GM23338 (cell line): ENCODE results near the gene PANK1. TPM values are rescaled to one million over a fixed set of nuclear protein-coding genes. Genes with fewer than 3 reads are reported as not detected.

ENCODE experiments used
- ATAC-seq: fragments of 200-7000 bp; cut with Tn5 transposase; 3 replicates; pipeline ENCODE4 v1.9.1; 2020
- DNase-seq: peaks from one replicate; pipeline ENCODE4 v3.0.0-alpha.2; 2015; ENCODE audit warnings: low spot score
- H2AFZ ChIP-seq: fragments of 200-600 bp; sonication (generic); 2 replicates; pipeline ENCODE4 v1.8.0; 2016; ENCODE audit warnings: antibody characterized with exemption, mild to moderate bottlenecking, moderate library complexity
- H3F3A ChIP-seq: fragments of 200-600 bp; sonication (generic); replicated peaks from 2 replicates; pipeline ENCODE4 v1.8.0; 2017; ENCODE audit warnings: antibody characterized with exemption, mixed run types, low read depth
- H3K27ac ChIP-seq: fragments of 200-600 bp; sonication (generic); 2 replicates; pipeline ENCODE4 v1.6.1; 2016; ENCODE audit warnings: low read depth
- H3K27me3 ChIP-seq: fragments of 200-600 bp; sonication (generic); 2 replicates; pipeline ENCODE4 v1.8.0; 2016; ENCODE audit warnings: mild to moderate bottlenecking, mixed run types, moderate library complexity; ENCODE audit not compliant: insufficient read depth
- H3K36me3 ChIP-seq: fragments of 200-600 bp; sonication (generic); 2 replicates; pipeline ENCODE4 v1.8.0; 2016; ENCODE audit warnings: mild to moderate bottlenecking; ENCODE audit not compliant: insufficient read depth
- H3K4me1 ChIP-seq: fragments of 200-600 bp; sonication (generic); 2 replicates; pipeline ENCODE4 v1.8.0; 2016; ENCODE audit warnings: mild to moderate bottlenecking, moderate library complexity; ENCODE audit not compliant: insufficient read depth
- H3K4me2 ChIP-seq: fragments of 200-600 bp; sonication (generic); 2 replicates; pipeline ENCODE4 v1.7.1; 2017; ENCODE audit warnings: mixed run types
- H3K4me3 ChIP-seq: fragments of 200-600 bp; sonication (generic); 2 replicates; pipeline ENCODE4 v1.6.1; 2016; ENCODE audit warnings: mixed run types
- H3K79me2 ChIP-seq: fragments of 200-600 bp; sonication (generic); replicated peaks from 2 replicates; pipeline ENCODE4 v1.8.0; 2017; ENCODE audit warnings: mild to moderate bottlenecking; ENCODE audit not compliant: insufficient read depth
- H3K9me2 ChIP-seq: fragments of 200-600 bp; sonication (generic); 2 replicates; pipeline ENCODE4 v1.8.0; 2017; ENCODE audit not compliant: insufficient read depth
- H4K20me1 ChIP-seq: fragments of 200-600 bp; sonication (generic); replicated peaks from 2 replicates; pipeline ENCODE4 v1.8.0; 2017; ENCODE audit warnings: mild to moderate bottlenecking; ENCODE audit not compliant: insufficient read depth
- H3K27ac Mint-ChIP-seq: 2 replicates; pipeline ENCODE4 v1.8.0; 2020; ENCODE audit warnings: inconsistent platforms, mild to moderate bottlenecking, moderate library complexity, mixed read lengths
- H3K27me3 Mint-ChIP-seq: 3 replicates; pipeline ENCODE4 v1.8.0; 2022; ENCODE audit warnings: low read depth, mild to moderate bottlenecking, moderate library complexity, mixed read lengths, inconsistent platforms; ENCODE audit not compliant: insufficient read depth, poor library complexity
- H3K36me3 Mint-ChIP-seq: 3 replicates; pipeline ENCODE4 v1.8.0; 2021; ENCODE audit warnings: low read depth, mild to moderate bottlenecking, inconsistent platforms, moderate library complexity, mixed read lengths
- H3K4me1 Mint-ChIP-seq: 3 replicates; pipeline ENCODE4 v1.8.0; 2020; ENCODE audit warnings: mild to moderate bottlenecking, inconsistent platforms, mixed read lengths
- H3K4me3 Mint-ChIP-seq: 3 replicates; pipeline ENCODE4 v1.8.0; 2021; ENCODE audit warnings: moderate library complexity, mild to moderate bottlenecking, inconsistent platforms, mixed read lengths
- H3K9me3 Mint-ChIP-seq: 3 replicates; pipeline ENCODE4 v1.8.0; 2020; ENCODE audit warnings: moderate library complexity, mild to moderate bottlenecking, inconsistent platforms, mixed read lengths
- ETS1 ChIP-seq: IDR thresholded peaks from 2 replicates; pipeline ENCODE4 v1.6.1; 2016; ENCODE audit warnings: antibody characterized with exemption
- EZH2 ChIP-seq: fragments of 200-600 bp; sonication (generic); IDR thresholded peaks from one replicate; pipeline ENCODE4 v1.8.0; 2017; ENCODE audit warnings: antibody characterized with exemption, mild to moderate bottlenecking, low read depth; ENCODE audit not compliant: unreplicated experiment
- JUNB ChIP-seq: IDR thresholded peaks from one replicate; pipeline ENCODE4 v1.6.1; 2016; ENCODE audit warnings: antibody characterized with exemption; ENCODE audit not compliant: unreplicated experiment
- ZNF462 ChIP-seq: fragments of 250-450 bp; sonication (Bioruptor Pico); IDR thresholded peaks from 2 replicates; pipeline ENCODE4 v1.5.0; 2020; ENCODE audit warnings: mild to moderate bottlenecking, moderate library complexity
- polyA plus RNA-seq: library from polyadenylated mRNA; unstranded; fragments of >200 nt; fragmentation: Nextera tagmentation; extraction: Ambion mirVana; gene quantifications from 2 replicates; pipeline ENCODE4 v1.2.1, GENCODE V29; 2016
- total RNA-seq: library from RNA; depleted of rRNA; stranded (reverse); fragments of >200 nt; shearing (Covaris generic); gene quantifications from 2 replicates; pipeline ENCODE4 v1.2.3, GENCODE V29; 2014

PANK1 gene
- total and polyA plus RNA-seq, 2 experiments from 2014 or later, result 15.2 to 44.7 TPM

GRCh38 chr10:89633484-89633883 lies 11.6 kb downstream of the PANK1 start (continued):
- TF ChIP-seq ZNF462 (CRISPR knock-in tag), result no peak
- no peak for TF ChIP-seq JUNB

GRCh38 chr10:89632824-89633223 lies 12.2 kb downstream of the PANK1 start:
- Histone ChIP-seq H3K9me2 (no peaks in the 10 kb centered on the region), H3K4me1 (no peaks in the 10 kb centered on the region), H3K27ac (no peak overlapping the region), H4K20me1 (peaks cover 23% of the 10 kb centered on the region), H3F3A (no peaks in the 10 kb centered on the region), H3K27me3 (no peaks in the 10 kb centered on the region), H3K4me2 (no peak overlapping the region), H3K36me3 (peaks cover 15% of the 10 kb centered on the region; the same call in 1 of the 2 replicates), H2AFZ (no peak overlapping the region), H3K4me3 (no peak overlapping the region), H3K79me2 (peaks cover 100% of the 10 kb centered on the region)
- Mint-ChIP-seq H3K4me1 (peaks cover 6% of the 10 kb centered on the region; the same call in 1 of the 3 replicates), H3K27me3 (peaks cover 6% of the 10 kb centered on the region), H3K27ac (peak overlapping the region; percentile 47; the same call in 1 of the 2 replicates), H3K9me3 (no peaks in the 10 kb centered on the region), H3K4me3 (no peak overlapping the region), H3K36me3 (peaks cover 23% of the 10 kb centered on the region; the same call in 2 of the 3 replicates)
- no peak for ATAC-seq
- TF ChIP-seq EZH2, result no peak
- no peak for TF ChIP-seq ZNF462 (CRISPR knock-in tag)
- no peak for TF ChIP-seq ETS1
- DNase-seq, result no peak
